ENCODE data around the gene ZNF44. TPM values are rescaled to one million over a fixed set of nuclear protein-coding genes. Genes with fewer than 3 reads are reported as not detected.
A peak's percentile ranks its signal among the peaks of the same experiment; 100 is the strongest.

The ZNF44 gene
- total RNA-seq, 1 experiment from 2014 or later: 8.2 TPM

GRCh38 chr19:12224676-12225075 lies 70.0 kb downstream of the ZNF44 start:
- H3K9me2 ChIP-seq (replicated peaks; ENCODE audit: low read length): no peaks in the 10 kb centered on the region
- H3K27ac ChIP-seq (ENCODE audit: low read length): no peak overlapping the region
- BruUV-seq (replicated peaks): no TSS peak
- no peak overlapping the region for H3K4me2 ChIP-seq (ENCODE audit: low read length)
- H3K4me1 ChIP-seq (ENCODE audit: insufficient read depth, low read length): no peaks in the 10 kb centered on the region
- H4K20me1 ChIP-seq (ENCODE audit: low read length): no peaks in the 10 kb centered on the region
- CTCF ChIA-PET: no interaction called here
- no peaks in the 10 kb centered on the region for H3K79me2 ChIP-seq (ENCODE audit: low read length)
- TF ChIP-seq, protein P1, sequence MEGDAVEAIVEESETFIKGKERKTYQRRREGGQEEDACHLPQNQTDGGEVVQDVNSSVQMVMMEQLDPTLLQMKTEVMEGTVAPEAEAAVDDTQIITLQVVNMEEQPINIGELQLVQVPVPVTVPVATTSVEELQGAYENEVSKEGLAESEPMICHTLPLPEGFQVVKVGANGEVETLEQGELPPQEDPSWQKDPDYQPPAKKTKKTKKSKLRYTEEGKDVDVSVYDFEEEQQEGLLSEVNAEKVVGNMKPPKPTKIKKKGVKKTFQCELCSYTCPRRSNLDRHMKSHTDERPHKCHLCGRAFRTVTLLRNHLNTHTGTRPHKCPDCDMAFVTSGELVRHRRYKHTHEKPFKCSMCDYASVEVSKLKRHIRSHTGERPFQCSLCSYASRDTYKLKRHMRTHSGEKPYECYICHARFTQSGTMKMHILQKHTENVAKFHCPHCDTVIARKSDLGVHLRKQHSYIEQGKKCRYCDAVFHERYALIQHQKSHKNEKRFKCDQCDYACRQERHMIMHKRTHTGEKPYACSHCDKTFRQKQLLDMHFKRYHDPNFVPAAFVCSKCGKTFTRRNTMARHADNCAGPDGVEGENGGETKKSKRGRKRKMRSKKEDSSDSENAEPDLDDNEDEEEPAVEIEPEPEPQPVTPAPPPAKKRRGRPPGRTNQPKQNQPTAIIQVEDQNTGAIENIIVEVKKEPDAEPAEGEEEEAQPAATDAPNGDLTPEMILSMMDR (conservative IDR thresholded peaks at IDR 0.05; ENCODE audit: low read depth, low read length): no peak
- no peaks in the 10 kb centered on the region for H3K27me3 ChIP-seq (ENCODE audit: low read length)
- no peak for ATAC-seq
- H3K9me3 ChIP-seq (ENCODE audit: low read length): peaks cover 21% of the 10 kb centered on the region
- H2AFZ ChIP-seq (ENCODE audit: low read length): no peak overlapping the region
- peaks cover 4% of the 10 kb centered on the region; the same call in 1 of the 2 replicates for H3K36me3 ChIP-seq (ENCODE audit: low read depth, low read length)
- H3K4me3 ChIP-seq (ENCODE audit: low read length): no peak overlapping the region
- no peak overlapping the region for H3K9ac ChIP-seq (ENCODE audit: low read length)
- intact Hi-C loops (cut with micrococcal nuclease): loop anchor here (5.0 kb wide), 1 partner anchor 68 kb away; the partner anchor contains the start of gene ZNF44
- DNase-seq: no peak
- POLR2A ChIA-PET (ENCODE audit: unreplicated experiment): no interaction called here
- no peaks in the 10 kb centered on the region for H3F3A ChIP-seq (ENCODE audit: low read length, unreplicated experiment)

GRCh38 chr19:12222980-12223630 lies 71.6 kb downstream of the ZNF44 start:
- POLR2A ChIA-PET (ENCODE audit: unreplicated experiment): no interaction called here
- Histone ChIP-seq H3F3A (ENCODE audit: low read length, unreplicated experiment) (no peaks in the 10 kb centered on the region), H3K9me3 (ENCODE audit: low read length) (peaks cover 34% of the 10 kb centered on the region), H3K4me3 (ENCODE audit: low read length) (no peak overlapping the region), H3K4me2 (ENCODE audit: low read length) (no peak overlapping the region), H3K79me2 (ENCODE audit: low read length) (no peaks in the 10 kb centered on the region), H3K9ac (ENCODE audit: low read length) (no peak overlapping the region), H3K4me1 (ENCODE audit: insufficient read depth, low read length) (no peaks in the 10 kb centered on the region), H4K20me1 (ENCODE audit: low read length) (no peaks in the 10 kb centered on the region), H3K27me3 (ENCODE audit: low read length) (no peaks in the 10 kb centered on the region), H3K36me3 (ENCODE audit: low read depth, low read length) (peaks cover 4% of the 10 kb centered on the region; the same call in 1 of the 2 replicates), H3K9me2 (replicated peaks; ENCODE audit: low read length) (no peaks in the 10 kb centered on the region), H2AFZ (ENCODE audit: low read length) (no peak overlapping the region), H3K27ac (ENCODE audit: low read length) (no peak overlapping the region)
- CTCF ChIA-PET: no interaction called here
- intact Hi-C loops (cut with micrococcal nuclease): no loop called here
- no peak for TF ChIP-seq EZH2 (IDR thresholded peaks at IDR 0.05; ENCODE audit: low read length, unreplicated experiment)
- TF ChIP-seq, protein P1 (conservative IDR thresholded peaks at IDR 0.05; ENCODE audit: low read depth, low read length): no peak
- no peak for TF ChIP-seq EZH2phosphoT487 (IDR thresholded peaks at IDR 0.05; ENCODE audit: borderline replicate concordance, low read length)
- DNase-seq (peak; percentile 26), ATAC-seq (peak; percentile 97)
- BruUV-seq (replicated peaks): no TSS peak

Other genes starting within 250 kb of the ZNF44 start
- gene ZNF878, start 241.9 kb downstream of the ZNF44 start, total RNA-seq (2014; rRNA removed): 0.23 and 1.9 TPM in 2 replicates
- gene ZNF844, start 230.2 kb downstream of the ZNF44 start, total RNA-seq (2014; rRNA removed): 4.0 and 4.7 TPM in 2 replicates
- gene ZNF20, start 154.5 kb downstream of the ZNF44 start, total RNA-seq (2014; rRNA removed): 3.9 and 5.6 TPM in 2 replicates
- 2.5 and 7.7 TPM in 2 replicates for gene ZNF625, start 138.1 kb downstream of the ZNF44 start, total RNA-seq (2014; rRNA removed)
- 7.9 and 8.7 TPM in 2 replicates for gene ZNF136, start 131.8 kb downstream of the ZNF44 start, total RNA-seq (2014; rRNA removed)
- gene ZNF563, start 38.8 kb upstream of the ZNF44 start, total RNA-seq (2014; rRNA removed): 1.1 and 2.1 TPM in 2 replicates
- 0.63 and 1.1 TPM in 2 replicates for gene ZNF442, start 70.8 kb upstream of the ZNF44 start, total RNA-seq (2014; rRNA removed)
- gene ZNF799, start 106.4 kb upstream of the ZNF44 start, total RNA-seq (2014; rRNA removed): 3.8 and 5.9 TPM in 2 replicates
- gene ZNF443, start 146.1 kb upstream of the ZNF44 start, total RNA-seq (2014; rRNA removed): 3.4 and 3.7 TPM in 2 replicates
- gene ZNF709, start 189.9 kb upstream of the ZNF44 start, total RNA-seq (2014; rRNA removed): 0.77 and 2.2 TPM in 2 replicates